PC-9 (cell line): ENCODE results near the gene CCDC15.

Experiments
- CTCF ChIP-seq: fragments of 200-600 bp; sonication (generic); conservative IDR thresholded peaks from 2 replicates; pipeline ENCODE4 v1.6.1; 2017; ENCODE audit warnings: mixed run types, antibody characterized with exemption, mild to moderate bottlenecking, moderate library complexity
- EZH2 ChIP-seq: fragments of 200-600 bp; sonication (generic); IDR thresholded peaks from 2 replicates; pipeline ENCODE4 v1.8.0; 2017; ENCODE audit warnings: antibody characterized with exemption, low read depth

- TF ChIP-seq EZH2 (no peak), CTCF (no peak)
Observed at GRCh38 chr11:125082611-125083311, 128.8 kb downstream of the CCDC15 start.
